CD14-positive monocyte (primary cell): Measurements from ENCODE around the gene SMIM33. TPM values are rescaled to one million over a fixed set of nuclear protein-coding genes. Genes with fewer than 3 reads are reported as not detected.

Experiments used
- DNase-seq, 3 donors: peaks; one replicate each; pipeline ENCODE4 v3.0.0-alpha.2; 2011 to 2022
- H2AFZ ChIP-seq: 2 replicates; pipeline ENCODE4 v1.6.0; 2012; ENCODE audit warnings: mild to moderate bottlenecking, low read depth, low read length, inconsistent platforms; ENCODE audit not compliant: insufficient read depth, poor library complexity, severe bottlenecking
- H3K27ac ChIP-seq, 2 donors: 1 replicate in 1 of 2; 2 replicates in 1 of 2; pipeline ENCODE4 v1.5.1; 2012 to 2013; ENCODE audit warnings: low read length in 2 of 2, control low read depth in 1 of 2, inconsistent platforms in 1 of 2, low read depth in 1 of 2, mild to moderate bottlenecking in 1 of 2
- H3K27me3 ChIP-seq, 2 donors: one replicate each; pipeline versions ENCODE4 v1.6.0 to v1.6.1; 2011 to 2013; ENCODE audit warnings: low read length in 2 of 2; ENCODE audit not compliant: control insufficient read depth in 2 of 2, insufficient read depth in 2 of 2
- H3K36me3 ChIP-seq, 2 donors: replicated peaks in 1 of 2; 1 replicate in 1 of 2; 2 replicates in 1 of 2; pipeline versions ENCODE4 v1.5.1 to v1.6.1; 2012 to 2013; ENCODE audit warnings: low read length in 2 of 2, control low read depth in 1 of 2, inconsistent platforms in 1 of 2, mild to moderate bottlenecking in 1 of 2; ENCODE audit not compliant: insufficient read depth in 2 of 2, control insufficient read depth in 1 of 2
- H3K4me1 ChIP-seq, 2 donors: 1 replicate in 1 of 2; 2 replicates in 1 of 2; pipeline versions ENCODE4 v1.5.1 to v1.6.1; 2012 to 2013; ENCODE audit warnings: low read length in 2 of 2, control low read depth in 1 of 2, inconsistent platforms in 1 of 2, mild to moderate bottlenecking in 1 of 2, moderate library complexity in 1 of 2; ENCODE audit not compliant: insufficient read depth in 2 of 2, control insufficient read depth in 1 of 2
- H3K4me2 ChIP-seq: replicated peaks from 2 replicates; pipeline ENCODE3; 2012; ENCODE audit warnings: low read length, moderate library complexity, mild to moderate bottlenecking; ENCODE audit not compliant: poor library complexity, severe bottlenecking; ENCODE audit errors: extremely low read depth
- H3K4me3 ChIP-seq, 3 experiments: fragments of 200-600 bp in 1 of 3; sonication (generic) in 1 of 3; replicated peaks in 1 of 3; 1 replicate in 2 of 3; 2 replicates in 1 of 3; pipeline ENCODE4 v1.5.1; 2011 to 2013; ENCODE audit warnings: low read length in 3 of 3, mild to moderate bottlenecking in 3 of 3, control low read depth in 2 of 3, low read depth in 2 of 3, inconsistent platforms in 1 of 3, moderate library complexity in 1 of 3
- H3K79me2 ChIP-seq: 2 replicates; pipeline ENCODE4 v1.6.0; 2012; ENCODE audit warnings: mild to moderate bottlenecking, control low read depth, inconsistent platforms, low read length, moderate library complexity; ENCODE audit not compliant: insufficient read depth
- H3K9ac ChIP-seq: 2 replicates; pipeline ENCODE4 v1.6.0; 2017; ENCODE audit warnings: low read length, mild to moderate bottlenecking; ENCODE audit not compliant: insufficient read depth, poor library complexity, severe bottlenecking
- H3K9me3 ChIP-seq, 2 donors: replicated peaks in 1 of 2; 1 replicate in 1 of 2; 2 replicates in 1 of 2; pipeline versions ENCODE4 v1.5.1 to v1.6.1; 2012 to 2013; ENCODE audit warnings: low read length in 2 of 2, control low read depth in 1 of 2; ENCODE audit not compliant: control insufficient read depth in 1 of 2, insufficient read depth in 1 of 2
- H4K20me1 ChIP-seq: 2 replicates; pipeline ENCODE4 v1.6.0; 2012; ENCODE audit warnings: mild to moderate bottlenecking, low read length, control low read depth, moderate library complexity; ENCODE audit not compliant: insufficient read depth
- H3K27ac Mint-ChIP-seq, 7 donors: one replicate each; pipeline ENCODE4 v1.8.0; 2020; ENCODE audit warnings: mild to moderate bottlenecking in 7 of 7, mixed read lengths in 7 of 7, moderate library complexity in 6 of 7, inconsistent platforms in 2 of 7
- H3K27me3 Mint-ChIP-seq, 3 donors: one replicate each; pipeline ENCODE4 v1.8.0; 2021 to 2022; ENCODE audit warnings: low read depth in 3 of 3, mild to moderate bottlenecking in 3 of 3, mixed read lengths in 3 of 3, moderate library complexity in 3 of 3, inconsistent platforms in 1 of 3
- H3K36me3 Mint-ChIP-seq, 2 donors: one replicate each; pipeline ENCODE4 v1.8.0; 2020; ENCODE audit warnings: mixed read lengths in 2 of 2, inconsistent platforms in 1 of 2, mild to moderate bottlenecking in 1 of 2
- H3K4me1 Mint-ChIP-seq: one replicate; pipeline ENCODE4 v1.8.0; 2020; ENCODE audit warnings: mild to moderate bottlenecking, mixed read lengths
- H3K4me3 Mint-ChIP-seq, 2 donors: one replicate each; pipeline ENCODE4 v1.8.0; 2020; ENCODE audit warnings: mild to moderate bottlenecking in 2 of 2, mixed read lengths in 2 of 2, moderate library complexity in 1 of 2
- H3K9me3 Mint-ChIP-seq, 7 donors: one replicate each; pipeline ENCODE4 v1.8.0; 2020 to 2022; ENCODE audit warnings: mixed read lengths in 7 of 7, mild to moderate bottlenecking in 6 of 7, moderate library complexity in 6 of 7, inconsistent platforms in 2 of 7
- CTCF ChIP-seq: fragments of 200-600 bp; IDR thresholded peaks from one replicate; pipeline ENCODE4 v1.8.0; 2022; ENCODE audit warnings: antibody characterized with exemption, mild to moderate bottlenecking
- WGBS: methylation state at CpG from one replicate; pipeline ENCODE4 v1.1.5; 2013; ENCODE audit warnings: missing lambda C conversion rate; ENCODE audit not compliant: insufficient coverage; 5-methylcytosine and 5-hydroxymethylcytosine counted together
- intact Hi-C, 2 donors: fragments of 100-400 bp; cut with micrococcal nuclease; formaldehyde crosslinking; loops; one replicate each; pipeline versions ENCODE4 v1.15.0 to v1.15.1; 2023
- polyA plus RNA-seq, 3 donors: library from polyadenylated mRNA; depleted of rRNA in 1 of 3; unstranded in 2 of 3; stranded (reverse) in 1 of 3; fragments of 300-500 nt in 2 of 3; fragments of >200 nt in 1 of 3; fragmentation: Illumina TruSeq in 2 of 3; gene quantifications; 1 replicate in 2 of 3; 2 replicates in 1 of 3; pipeline ENCODE4 v1.2.3, GENCODE V29; 2012 to 2021

Gene SMIM33
- polyA plus RNA-seq, 3 donors = not detected

- 85% methylated on average over 5 of the region's 7 CpGs for WGBS
- H3K79me2 ChIP-seq = no peaks in the 10 kb centered on the region
- no peak overlapping the region for H3K27ac ChIP-seq
- no peak for DNase-seq
- H3K27me3 Mint-ChIP-seq = peaks cover 1 to 5% (median 2%) of the 10 kb centered on the region in 3 donors
- H3K27me3 ChIP-seq = no peaks in the 10 kb centered on the region
- H4K20me1 ChIP-seq = no peaks in the 10 kb centered on the region
- no peak overlapping the region for H2AFZ ChIP-seq
- intact Hi-C loops = no loop called here
- TF ChIP-seq CTCF = no peak
- H3K4me1 Mint-ChIP-seq = peaks cover 14% of the 10 kb centered on the region
- H3K9ac ChIP-seq = no peak overlapping the region
- no peaks in the 10 kb centered on the region for H3K9me3 ChIP-seq
- H3K27ac Mint-ChIP-seq = peak overlapping the region in 1 of 7 donors; percentile 66
- H3K4me3 Mint-ChIP-seq = no peak overlapping the region
- no peaks in the 10 kb centered on the region for H3K9me3 Mint-ChIP-seq
- no peak overlapping the region for H3K4me2 ChIP-seq
- no peaks in the 10 kb centered on the region for H3K4me1 ChIP-seq
- H3K36me3 Mint-ChIP-seq = no peaks in the 10 kb centered on the region
- no peaks in the 10 kb centered on the region for H3K36me3 ChIP-seq
- no peak overlapping the region for H3K4me3 ChIP-seq
These were observed 25.3 kb upstream of the SMIM33 start for GRCh38 chr5:139445325-139446170.

- intact Hi-C loops = no loop called here
- no peaks in the 10 kb centered on the region for H3K9me3 ChIP-seq
- peaks cover 14% of the 10 kb centered on the region for H3K4me1 Mint-ChIP-seq
- no peaks in the 10 kb centered on the region for H3K79me2 ChIP-seq
- H3K4me1 ChIP-seq = no peaks in the 10 kb centered on the region
- H3K27me3 Mint-ChIP-seq = peaks cover 1 to 5% (median 2%) of the 10 kb centered on the region in 3 donors
- H3K27me3 ChIP-seq = no peaks in the 10 kb centered on the region
- no peak for TF ChIP-seq CTCF
- no peaks in the 10 kb centered on the region for H3K36me3 ChIP-seq
- no peak for DNase-seq
- WGBS = 100% methylated on average over 1 of the region's 5 CpGs
- H3K9me3 Mint-ChIP-seq = no peaks in the 10 kb centered on the region
- H3K36me3 Mint-ChIP-seq = no peaks in the 10 kb centered on the region
- no peak overlapping the region for H3K27ac Mint-ChIP-seq
- H4K20me1 ChIP-seq = no peaks in the 10 kb centered on the region
- no peak overlapping the region for H3K9ac ChIP-seq
- no peak overlapping the region for H3K4me3 ChIP-seq
- no peak overlapping the region for H3K4me2 ChIP-seq
- H2AFZ ChIP-seq = no peak overlapping the region
- no peak overlapping the region for H3K4me3 Mint-ChIP-seq
- no peak overlapping the region for H3K27ac ChIP-seq
These were observed 23.6 kb upstream of the SMIM33 start for GRCh38 chr5:139446956-139447779.
